HG02623 (cell line): ENCODE data around the gene CHST15.

Experiments used
- ATAC-seq: cut with Tn5 transposase; IDR thresholded peaks from one replicate; pipeline ENCODE4 v1.9.1; 2021; ENCODE audit warnings: moderate library complexity; ENCODE audit not compliant: unreplicated experiment

The CHST15 gene

GRCh38 chr10:124066781-124067714 lies 26.4 kb downstream of the CHST15 start:
- no peak for ATAC-seq

DNA sequence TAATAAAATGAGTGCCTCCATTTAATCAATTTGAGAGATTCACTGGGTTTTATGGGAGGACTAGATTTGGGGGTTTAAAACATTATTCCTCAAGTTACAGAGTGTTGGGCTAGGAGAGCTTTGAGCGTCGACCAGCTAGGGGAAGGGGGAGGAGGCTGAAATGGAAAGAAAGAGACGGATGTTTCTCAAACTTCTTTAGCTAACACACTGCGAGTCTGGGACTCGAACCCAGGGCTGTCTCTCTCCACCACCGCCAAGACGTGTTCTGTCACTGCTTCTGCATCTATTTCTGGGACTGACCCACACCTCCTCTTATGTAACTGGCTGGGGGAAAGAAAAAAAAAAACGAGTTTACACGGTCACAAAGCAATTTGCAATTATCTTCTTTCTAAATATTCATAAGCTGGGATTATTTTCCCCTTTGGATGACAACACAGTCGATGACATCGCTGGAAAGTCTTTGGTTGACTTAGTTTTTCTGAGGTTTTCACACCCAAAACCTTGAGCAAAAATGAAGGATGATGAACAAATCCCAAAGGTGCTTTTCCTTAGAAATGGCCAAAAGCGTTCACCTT lies 27.2 kb downstream of the CHST15 start:
- no peak for ATAC-seq

GRCh38 chr10:124065382-124066125 lies 27.8 kb downstream of the CHST15 start:
- no peak for ATAC-seq

DNA sequence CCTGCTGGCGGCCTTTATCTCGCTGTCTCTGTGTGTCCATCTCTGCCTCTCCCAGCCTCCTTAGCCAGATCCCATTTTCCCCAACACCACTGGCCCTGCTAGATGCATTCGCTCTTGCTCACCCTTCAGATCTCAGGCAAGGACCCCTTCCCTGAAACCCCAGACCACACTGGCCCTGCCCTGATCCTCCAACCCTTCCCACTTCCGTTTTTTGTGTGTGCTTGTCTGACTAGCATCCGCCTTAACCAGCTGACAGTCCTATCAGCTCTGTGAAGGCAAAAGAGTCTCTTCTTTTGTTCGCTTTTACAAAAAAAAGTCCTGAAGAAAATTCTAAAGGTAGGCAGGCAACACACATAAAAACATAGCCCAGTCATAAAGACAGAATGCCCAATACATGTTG lies 28.7 kb downstream of the CHST15 start:
- no peak for ATAC-seq

DNA sequence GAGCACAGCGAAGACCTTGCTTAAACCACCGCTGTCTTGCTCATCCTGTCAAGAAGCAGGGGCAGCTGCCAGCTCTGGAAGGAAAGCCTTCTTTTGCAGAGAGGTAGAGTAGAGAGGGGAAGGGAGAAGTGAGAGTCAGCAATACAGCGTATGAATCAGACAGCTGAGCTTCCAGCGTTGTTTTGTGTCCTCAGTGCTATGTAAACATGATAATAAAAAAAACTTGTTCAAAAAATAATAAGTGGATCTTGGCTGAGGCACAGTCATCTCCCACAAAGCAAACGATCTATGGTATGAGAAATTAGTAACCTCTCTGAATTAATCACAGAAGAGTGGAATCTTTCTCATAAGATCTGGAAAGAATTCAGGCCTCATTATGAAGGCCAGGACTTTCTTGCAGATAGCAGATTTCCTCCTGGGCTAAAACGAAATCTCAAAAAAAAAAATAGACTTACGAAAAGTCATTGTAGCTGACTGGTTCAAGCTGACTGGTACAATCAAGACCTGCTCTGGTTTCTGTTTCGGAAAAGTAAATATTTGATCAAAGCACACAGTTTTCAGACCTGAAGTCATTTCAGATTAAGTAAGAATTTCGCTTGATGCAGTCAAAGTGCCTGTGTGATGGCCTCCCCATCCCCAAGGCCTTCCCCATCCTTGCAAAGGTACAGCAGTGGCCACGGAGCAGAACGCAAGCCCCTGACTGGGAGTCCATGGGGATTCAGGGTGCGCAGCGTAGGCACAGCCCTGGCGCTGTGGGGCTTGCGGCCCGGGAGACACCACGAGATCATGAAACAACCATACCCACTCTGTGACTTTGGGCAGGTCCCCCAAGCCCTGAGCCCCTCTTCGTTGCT lies 29.4 kb downstream of the CHST15 start:
- ATAC-seq = no peak

- no peak for ATAC-seq
Measured at GRCh38 chr10:124062390-124062789, 31.0 kb downstream of the CHST15 start.

- ATAC-seq = no peak
Measured at GRCh38 chr10:124061030-124061429, 32.4 kb downstream of the CHST15 start.

DNA sequence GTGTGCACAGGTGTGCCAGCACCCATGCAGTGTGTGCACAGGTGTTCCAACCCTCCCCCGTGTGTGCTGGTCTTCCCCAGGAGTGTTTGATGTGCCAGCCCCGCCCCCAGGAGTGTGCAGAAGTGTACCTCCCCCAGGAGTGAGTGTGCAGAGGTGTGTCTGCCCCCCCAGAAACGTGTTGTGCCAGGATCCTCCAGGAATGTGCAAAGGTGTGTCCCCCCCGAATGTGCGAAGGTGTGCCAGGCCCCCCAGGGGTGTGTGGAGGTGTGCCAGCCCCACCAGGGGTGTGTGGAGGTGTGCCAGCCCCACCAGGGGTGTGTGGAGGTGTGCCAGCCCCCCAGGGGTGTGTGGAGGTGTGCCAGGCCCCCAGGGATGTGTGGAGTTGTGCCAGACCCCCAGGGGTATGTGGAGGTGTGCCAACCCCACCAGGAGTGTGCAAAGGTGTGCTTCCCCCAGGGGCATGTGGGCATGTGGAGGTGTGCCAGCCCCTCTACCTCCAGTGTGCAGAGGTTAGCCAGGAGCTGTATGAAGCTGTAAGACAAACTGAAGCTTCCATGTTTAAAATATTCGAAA lies 33.2 kb downstream of the CHST15 start:
- no peak for ATAC-seq

GRCh38 chr10:124059551-124059950 lies 33.8 kb downstream of the CHST15 start:
- no peak for ATAC-seq

GRCh38 chr10:124058346-124059003 lies 34.9 kb downstream of the CHST15 start:
- no peak for ATAC-seq

GRCh38 chr10:124057601-124058000 lies 35.8 kb downstream of the CHST15 start:
- ATAC-seq = no peak

GRCh38 chr10:124056337-124056980 lies 36.9 kb downstream of the CHST15 start:
- ATAC-seq = no peak

GRCh38 chr10:124053971-124054370 lies 39.4 kb downstream of the CHST15 start:
- ATAC-seq = no peak

- no peak for ATAC-seq
Measured at GRCh38 chr10:124052561-124052960, 40.8 kb downstream of the CHST15 start.

- no peak for ATAC-seq
Measured at GRCh38 chr10:124050021-124051015, 43.1 kb downstream of the CHST15 start.

DNA sequence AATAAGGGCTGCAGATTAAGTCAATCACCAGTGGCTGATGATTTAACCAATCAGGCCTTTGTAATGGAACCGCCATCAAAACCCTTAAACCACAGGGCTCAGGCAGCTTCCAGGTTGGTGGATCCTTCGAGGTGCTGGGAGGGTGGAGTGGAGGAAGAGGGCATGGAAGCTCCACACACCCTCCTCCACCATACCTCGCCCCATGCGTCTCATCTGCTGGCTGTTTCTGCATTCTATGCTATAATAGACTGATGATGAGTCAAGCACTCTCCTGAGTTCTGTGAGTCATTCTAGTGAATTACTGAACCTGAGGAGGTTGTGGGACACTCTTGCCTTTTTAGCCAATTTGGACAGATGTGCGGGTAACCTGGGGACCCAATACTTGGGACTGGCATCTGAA lies 43.9 kb downstream of the CHST15 start:
- no peak for ATAC-seq

DNA sequence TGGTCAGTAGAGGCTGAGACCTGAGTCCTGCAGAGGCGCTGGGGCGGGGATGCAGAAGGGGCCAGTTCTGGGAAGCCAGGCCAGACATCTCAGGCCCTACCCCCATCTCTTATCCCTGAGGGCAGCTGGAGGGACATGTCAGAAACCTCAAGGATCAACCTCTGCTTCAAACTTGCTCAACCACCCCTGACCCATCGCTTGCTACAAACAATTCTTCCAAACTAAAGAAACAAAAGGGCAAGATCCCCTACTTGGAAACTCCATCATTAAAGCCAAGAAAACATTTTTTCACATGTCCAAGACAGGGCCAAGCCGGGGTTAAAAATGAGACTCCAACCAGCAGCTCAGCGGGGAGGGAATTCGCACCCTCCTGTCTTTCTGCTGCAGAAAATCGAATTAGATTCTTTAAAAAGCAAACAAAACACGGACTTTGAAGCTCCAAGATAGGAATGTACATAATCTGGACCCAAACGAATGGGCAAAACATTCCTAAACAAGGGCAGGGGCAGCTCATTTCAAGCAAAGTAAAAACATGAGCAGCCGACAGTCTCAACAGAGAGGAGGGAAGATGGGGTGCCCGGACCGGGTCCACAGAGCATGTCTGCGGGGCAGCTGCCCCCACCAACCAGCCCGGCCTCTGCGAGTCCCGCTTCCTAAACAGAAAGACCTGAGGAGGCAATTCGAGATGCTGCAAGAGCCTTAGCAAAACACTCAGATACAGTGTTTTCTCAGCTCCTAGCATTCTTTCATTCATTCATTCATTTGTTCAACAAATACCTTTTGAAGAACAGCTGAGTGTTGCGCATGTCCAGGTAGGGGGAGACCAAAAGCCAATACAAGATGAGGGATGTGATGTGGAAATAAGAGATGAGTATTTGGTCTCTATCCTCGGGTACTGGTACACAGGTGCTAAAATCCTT lies 44.8 kb downstream of the CHST15 start:
- no peak for ATAC-seq
